ENCODE measurements around the gene EMP2. TPM values are rescaled to one million over a fixed set of nuclear protein-coding genes. Genes with fewer than 3 reads are reported as not detected.
A peak's percentile ranks its signal among the peaks of the same experiment; 100 is the strongest.

Gene EMP2
- polyA plus RNA-seq, 1 experiment: 57.8 TPM

DNA sequence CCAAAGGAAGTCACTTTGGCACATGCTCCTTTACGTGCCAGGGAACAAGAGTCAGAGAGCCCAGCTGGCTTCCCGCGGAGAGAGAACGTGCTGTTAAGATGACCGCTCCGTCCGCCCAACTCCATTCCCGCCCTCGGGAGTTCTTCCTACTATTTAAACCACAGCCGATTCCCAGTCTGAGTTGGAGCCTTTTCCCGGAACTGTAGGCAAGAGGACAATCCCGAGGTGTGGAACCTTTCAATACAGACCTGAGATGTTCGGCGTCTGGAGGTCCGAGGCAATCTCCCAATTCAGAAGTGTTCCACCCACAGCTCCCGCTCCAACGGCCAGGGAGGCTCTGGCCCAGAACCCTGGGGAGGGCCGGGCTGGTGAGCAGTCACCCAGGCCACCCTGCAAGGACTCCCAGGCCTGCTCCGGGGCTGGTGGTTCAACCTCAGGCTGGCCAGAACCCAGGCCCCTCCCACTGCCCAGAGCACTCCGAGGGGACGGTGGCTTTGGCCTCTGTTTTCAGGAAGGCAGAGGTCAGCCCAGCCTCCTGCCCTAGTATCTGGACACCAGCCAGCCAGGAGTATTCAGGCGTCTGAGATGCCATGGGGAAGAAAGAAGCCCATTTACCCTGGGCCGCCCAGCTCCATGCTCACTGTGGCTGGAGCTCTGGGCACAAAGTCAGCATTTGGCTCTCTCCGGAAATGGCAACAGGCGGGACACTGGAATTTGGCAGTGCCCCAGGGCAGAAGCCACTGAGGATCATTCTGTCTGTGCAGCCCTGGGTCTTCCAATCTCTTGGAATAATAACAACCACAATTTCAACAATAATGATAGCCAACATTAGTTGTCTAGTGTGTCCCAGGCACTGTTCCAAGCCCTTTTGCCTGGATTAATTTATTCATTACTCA, 21.4 kb downstream of the EMP2 start:
- CTCF ChIA-PET: interaction anchor here (1.0 to 1.9 kb wide), 4 partner anchors 16 to 178 kb away, joined by 3 to 6 read pairs (median 4); no protein-coding TSS in a partner anchor
- peak; percentile 53 for DNase-seq (ENCODE audit: low read depth)

DNA sequence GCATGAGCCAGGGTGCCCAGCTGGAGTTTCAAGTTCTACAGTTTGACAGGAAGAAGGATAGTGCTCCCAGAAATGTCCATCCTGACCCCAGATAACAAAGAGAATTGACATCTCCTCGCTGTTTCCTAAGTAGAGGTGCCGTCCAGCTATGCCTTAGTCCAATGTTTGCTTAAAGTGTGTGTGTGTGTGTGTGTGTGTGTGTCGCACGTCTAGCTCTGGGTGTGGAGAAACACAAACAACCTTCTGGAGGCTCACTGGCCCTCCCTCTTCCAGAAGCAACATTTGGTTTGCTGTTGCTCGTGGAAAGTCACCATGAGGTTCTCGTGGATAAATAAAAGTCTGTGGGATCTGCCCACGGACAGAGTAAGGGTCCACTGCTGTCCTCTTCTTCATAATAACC, 22.1 kb downstream of the EMP2 start:
- ChIA-PET CTCF (interaction anchor here (1.0 to 1.9 kb wide), 3 partner anchors 15 to 178 kb away, joined by 4 to 6 read pairs (median 4); no protein-coding TSS in a partner anchor), POLR2A (no interaction called here)
- TF ChIP-seq, protein P1, sequence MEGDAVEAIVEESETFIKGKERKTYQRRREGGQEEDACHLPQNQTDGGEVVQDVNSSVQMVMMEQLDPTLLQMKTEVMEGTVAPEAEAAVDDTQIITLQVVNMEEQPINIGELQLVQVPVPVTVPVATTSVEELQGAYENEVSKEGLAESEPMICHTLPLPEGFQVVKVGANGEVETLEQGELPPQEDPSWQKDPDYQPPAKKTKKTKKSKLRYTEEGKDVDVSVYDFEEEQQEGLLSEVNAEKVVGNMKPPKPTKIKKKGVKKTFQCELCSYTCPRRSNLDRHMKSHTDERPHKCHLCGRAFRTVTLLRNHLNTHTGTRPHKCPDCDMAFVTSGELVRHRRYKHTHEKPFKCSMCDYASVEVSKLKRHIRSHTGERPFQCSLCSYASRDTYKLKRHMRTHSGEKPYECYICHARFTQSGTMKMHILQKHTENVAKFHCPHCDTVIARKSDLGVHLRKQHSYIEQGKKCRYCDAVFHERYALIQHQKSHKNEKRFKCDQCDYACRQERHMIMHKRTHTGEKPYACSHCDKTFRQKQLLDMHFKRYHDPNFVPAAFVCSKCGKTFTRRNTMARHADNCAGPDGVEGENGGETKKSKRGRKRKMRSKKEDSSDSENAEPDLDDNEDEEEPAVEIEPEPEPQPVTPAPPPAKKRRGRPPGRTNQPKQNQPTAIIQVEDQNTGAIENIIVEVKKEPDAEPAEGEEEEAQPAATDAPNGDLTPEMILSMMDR (IDR thresholded peaks at IDR 0.05; ENCODE audit: insufficient read depth, low read depth, low read length): no peak

More for the DNA sequence above, 21.4 kb downstream of the EMP2 start:
- Histone ChIP-seq H3K36me3 (ENCODE audit: control insufficient read depth, insufficient read depth, low read length) (no peaks in the 10 kb centered on the region; the same call in 1 of the 2 replicates), H3K27me3 (ENCODE audit: control insufficient read depth, insufficient read depth, low read length) (no peaks in the 10 kb centered on the region), H3K4me3 (ENCODE audit: low read depth, low read length) (peak overlapping the region; percentile 13)
- TF ChIP-seq, protein P1 (IDR thresholded peaks at IDR 0.05; ENCODE audit: insufficient read depth, low read depth, low read length): no peak
- POLR2A ChIA-PET: no interaction called here

DNA sequence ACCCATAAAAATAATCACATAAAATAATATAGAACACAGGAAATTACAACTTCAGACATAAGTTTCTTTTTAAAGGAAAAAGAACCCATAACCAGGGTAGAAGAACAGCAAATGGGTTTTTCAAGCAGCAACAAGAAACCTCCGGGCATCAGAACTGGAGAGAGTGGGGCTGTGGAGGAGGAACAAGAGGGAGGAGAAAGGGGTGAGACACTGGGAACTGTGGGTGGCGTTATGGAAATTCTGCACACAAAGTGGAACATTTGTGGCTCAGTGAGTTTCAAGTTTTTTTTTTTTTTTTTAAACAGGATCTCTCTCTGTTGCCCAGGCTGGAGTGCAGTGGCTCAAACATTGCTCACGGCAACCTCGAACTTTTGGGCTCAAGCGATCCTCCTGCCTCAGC, 22.6 kb downstream of the EMP2 start:
- CTCF ChIA-PET: no interaction called here
- Histone ChIP-seq H3K27me3 (ENCODE audit: control insufficient read depth, insufficient read depth, low read length) (no peaks in the 10 kb centered on the region), H3K36me3 (ENCODE audit: control insufficient read depth, insufficient read depth, low read length) (no peaks in the 10 kb centered on the region), H3K4me3 (ENCODE audit: low read depth, low read length) (no peak overlapping the region)
- POLR2A ChIA-PET: no interaction called here
- no peak for DNase-seq (ENCODE audit: low read depth)
- TF ChIP-seq, protein P1 (IDR thresholded peaks at IDR 0.05; ENCODE audit: insufficient read depth, low read depth, low read length): no peak

More for the DNA sequence above, 22.1 kb downstream of the EMP2 start:
- Histone ChIP-seq H3K4me3 (ENCODE audit: low read depth, low read length) (no peak overlapping the region), H3K27me3 (ENCODE audit: control insufficient read depth, insufficient read depth, low read length) (no peaks in the 10 kb centered on the region), H3K36me3 (ENCODE audit: control insufficient read depth, insufficient read depth, low read length) (no peaks in the 10 kb centered on the region)
- DNase-seq (ENCODE audit: low read depth): no peak

DNA sequence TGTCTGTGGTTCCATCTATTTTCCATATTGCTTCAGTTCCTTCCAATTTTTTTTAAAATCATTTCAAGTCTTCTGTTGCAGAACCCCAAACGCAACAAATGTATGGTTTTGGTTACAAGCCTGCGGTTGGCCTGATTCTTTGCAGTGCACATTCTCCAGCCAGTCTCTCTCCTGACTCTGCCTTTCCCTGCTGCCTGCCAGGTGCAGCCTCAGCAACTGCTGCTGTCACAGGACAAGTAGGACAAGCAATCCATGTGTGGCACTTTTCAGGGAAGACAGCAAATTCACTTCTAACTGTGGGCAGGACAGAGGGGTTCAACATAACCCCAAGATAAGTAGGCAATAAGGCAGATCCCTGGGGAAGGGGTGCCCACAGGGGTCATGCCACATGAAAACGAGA, 24.2 kb downstream of the EMP2 start:
- H3K27me3 ChIP-seq (ENCODE audit: control insufficient read depth, insufficient read depth, low read length): no peaks in the 10 kb centered on the region
- POLR2A ChIA-PET: no interaction called here
- CTCF ChIA-PET: no interaction called here
- no peak overlapping the region for H3K4me3 ChIP-seq (ENCODE audit: low read depth, low read length)
- TF ChIP-seq, protein P1 (IDR thresholded peaks at IDR 0.05; ENCODE audit: insufficient read depth, low read depth, low read length): no peak
- DNase-seq (ENCODE audit: low read depth): no peak
- no peaks in the 10 kb centered on the region for H3K36me3 ChIP-seq (ENCODE audit: control insufficient read depth, insufficient read depth, low read length)

DNA sequence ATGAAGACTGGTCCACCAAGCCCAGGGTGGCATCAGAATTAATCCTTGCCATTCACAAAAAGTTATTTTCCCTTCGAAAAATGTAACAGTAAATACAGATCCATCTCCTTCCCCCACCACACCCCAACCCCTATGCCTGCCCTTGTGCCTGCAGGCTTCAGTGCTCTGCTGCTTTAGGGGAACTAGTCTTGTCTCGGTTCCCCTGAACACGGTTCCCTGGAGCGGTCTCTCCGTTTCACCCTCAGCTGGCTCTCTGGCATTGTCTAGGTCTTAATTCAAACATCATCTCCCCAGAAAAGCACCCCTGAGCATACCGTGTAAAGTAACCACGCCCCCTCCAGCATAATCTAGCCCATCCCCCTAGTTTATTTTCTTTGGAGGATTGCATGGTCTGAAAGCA, 25.8 kb downstream of the EMP2 start:
- H3K27me3 ChIP-seq (ENCODE audit: control insufficient read depth, insufficient read depth, low read length): no peaks in the 10 kb centered on the region
- H3K4me3 ChIP-seq (ENCODE audit: low read depth, low read length): no peak overlapping the region
- CTCF ChIA-PET: no interaction called here
- POLR2A ChIA-PET: no interaction called here
- no peak for DNase-seq (ENCODE audit: low read depth)
- no peaks in the 10 kb centered on the region for H3K36me3 ChIP-seq (ENCODE audit: control insufficient read depth, insufficient read depth, low read length)
- TF ChIP-seq, protein P1 (IDR thresholded peaks at IDR 0.05; ENCODE audit: insufficient read depth, low read depth, low read length): no peak

All from BJ (cell line).